Endodermal cell (in vitro differentiated cells): Measurements from ENCODE around the gene TGM3. TPM values are rescaled to one million over a fixed set of nuclear protein-coding genes. Genes with fewer than 3 reads are reported as not detected.

Source experiments
- DNase-seq: peaks from one replicate; pipeline ENCODE4 v3.0.0-alpha.2; 2017
- H3K27ac ChIP-seq: 2 replicates; pipeline ENCODE4 v1.5.1; 2013; ENCODE audit warnings: mild to moderate bottlenecking, low read depth, low read length, moderate library complexity
- H3K27me3 ChIP-seq: 2 replicates; pipeline ENCODE4 v1.6.1; 2013; ENCODE audit warnings: mild to moderate bottlenecking, low read length, moderate library complexity; ENCODE audit not compliant: insufficient read depth, control insufficient read depth, poor library complexity, severe bottlenecking
- H3K36me3 ChIP-seq: 2 replicates; pipeline ENCODE4 v1.7.0; 2013; ENCODE audit warnings: mild to moderate bottlenecking, low read length, moderate library complexity; ENCODE audit not compliant: control insufficient read depth, insufficient read depth
- H3K4me1 ChIP-seq: one replicate; pipeline ENCODE4 v1.7.0; 2013; ENCODE audit warnings: low read length; ENCODE audit not compliant: control insufficient read depth, insufficient read depth
- H3K4me3 ChIP-seq: 2 replicates; pipeline ENCODE4 v1.5.1; 2013; ENCODE audit warnings: mild to moderate bottlenecking, low read length, moderate library complexity
- H3K9ac ChIP-seq: 2 replicates; pipeline ENCODE4 v1.6.1; 2013; ENCODE audit warnings: mild to moderate bottlenecking, low read length, moderate library complexity; ENCODE audit not compliant: poor library complexity, severe bottlenecking; ENCODE audit errors: extremely low read depth
- H3K9me3 ChIP-seq: 2 replicates; pipeline ENCODE4 v1.6.1; 2013; ENCODE audit warnings: mild to moderate bottlenecking, low read length, moderate library complexity; ENCODE audit not compliant: control insufficient read depth
- H3K27ac Mint-ChIP-seq: 2 replicates; pipeline ENCODE4 v1.8.0; 2020; ENCODE audit warnings: mixed read lengths
- H3K27me3 Mint-ChIP-seq: 2 replicates; pipeline ENCODE4 v1.8.0; 2021; ENCODE audit warnings: mild to moderate bottlenecking, mixed read lengths; ENCODE audit not compliant: insufficient read depth
- H3K36me3 Mint-ChIP-seq: 2 replicates; pipeline ENCODE4 v1.8.0; 2020; ENCODE audit warnings: low read depth, mixed read lengths
- H3K4me1 Mint-ChIP-seq: 2 replicates; pipeline ENCODE4 v1.8.0; 2020; ENCODE audit warnings: mixed read lengths
- H3K4me3 Mint-ChIP-seq: 2 replicates; pipeline ENCODE4 v1.8.0; 2020; ENCODE audit warnings: mild to moderate bottlenecking, moderate library complexity, mixed read lengths
- H3K9me3 Mint-ChIP-seq: 2 replicates; pipeline ENCODE4 v1.8.0; 2020; ENCODE audit warnings: mild to moderate bottlenecking, mixed read lengths
- WGBS, 2 experiments: methylation state at CpG; one replicate each; pipeline versions ENCODE4 v1.1.5 to v1.1.7; 2013; ENCODE audit warnings: missing lambda C conversion rate in 2 of 2, mixed read lengths in 1 of 2; ENCODE audit not compliant: insufficient coverage in 1 of 2, insufficient read length in 1 of 2; 5-methylcytosine and 5-hydroxymethylcytosine counted together
- total RNA-seq, 2 donors: library from RNA; stranded (reverse); fragmentation: NEBNext Ultra II Directional in 1 of 2; extraction: Animal tissue kit (Norgen Biotek cat#: 25700) in 1 of 2; gene quantifications; 2 replicates in 1 of 2; 3 replicates in 1 of 2; pipeline ENCODE4 v1.2.1, GENCODE V29; 2021
- TF ChIP-seq, protein P1 (sequence below): fragments of 200-600 bp; sonication (generic); conservative IDR thresholded peaks from 2 replicates; pipeline ENCODE4 v1.5.0; 2021; ENCODE audit warnings: antibody characterized with exemption, mild to moderate bottlenecking

TGM3 gene
- total RNA-seq, 2 donors from 2014 or later: 0.29 to 0.38 TPM

DNA sequence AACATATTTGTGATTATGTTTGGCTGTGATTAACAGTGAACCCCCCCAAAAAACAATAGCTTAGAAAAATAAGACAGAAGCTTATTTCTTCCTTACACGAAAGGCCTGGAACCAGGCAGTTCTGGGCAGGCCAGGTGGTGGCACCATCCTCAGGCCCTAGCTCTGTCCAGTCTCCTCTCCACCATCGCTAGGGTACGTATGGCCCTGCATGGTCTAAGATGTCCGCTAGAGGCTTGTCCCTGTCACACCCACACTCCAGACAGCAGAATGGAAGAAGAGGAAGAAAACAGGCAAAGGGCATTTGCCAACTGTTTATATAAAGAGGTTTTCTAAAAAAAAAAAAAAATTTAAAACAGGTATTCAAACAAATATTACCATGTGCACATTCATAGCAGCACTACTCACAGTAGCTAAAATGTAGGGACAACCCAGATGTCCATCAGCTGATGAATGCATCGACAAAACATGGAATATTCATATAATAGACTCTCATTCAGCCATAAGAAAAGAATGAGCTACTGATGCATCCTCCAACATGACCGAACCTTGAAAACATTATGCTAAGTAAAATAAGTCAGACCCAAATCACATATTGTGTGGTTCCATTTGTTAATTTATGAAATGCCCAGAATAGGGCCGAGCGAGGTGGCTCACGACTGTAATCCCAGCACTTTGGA is 6.7 kb downstream of the TGM3 start:
- TF ChIP-seq, protein P1, sequence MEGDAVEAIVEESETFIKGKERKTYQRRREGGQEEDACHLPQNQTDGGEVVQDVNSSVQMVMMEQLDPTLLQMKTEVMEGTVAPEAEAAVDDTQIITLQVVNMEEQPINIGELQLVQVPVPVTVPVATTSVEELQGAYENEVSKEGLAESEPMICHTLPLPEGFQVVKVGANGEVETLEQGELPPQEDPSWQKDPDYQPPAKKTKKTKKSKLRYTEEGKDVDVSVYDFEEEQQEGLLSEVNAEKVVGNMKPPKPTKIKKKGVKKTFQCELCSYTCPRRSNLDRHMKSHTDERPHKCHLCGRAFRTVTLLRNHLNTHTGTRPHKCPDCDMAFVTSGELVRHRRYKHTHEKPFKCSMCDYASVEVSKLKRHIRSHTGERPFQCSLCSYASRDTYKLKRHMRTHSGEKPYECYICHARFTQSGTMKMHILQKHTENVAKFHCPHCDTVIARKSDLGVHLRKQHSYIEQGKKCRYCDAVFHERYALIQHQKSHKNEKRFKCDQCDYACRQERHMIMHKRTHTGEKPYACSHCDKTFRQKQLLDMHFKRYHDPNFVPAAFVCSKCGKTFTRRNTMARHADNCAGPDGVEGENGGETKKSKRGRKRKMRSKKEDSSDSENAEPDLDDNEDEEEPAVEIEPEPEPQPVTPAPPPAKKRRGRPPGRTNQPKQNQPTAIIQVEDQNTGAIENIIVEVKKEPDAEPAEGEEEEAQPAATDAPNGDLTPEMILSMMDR: peak; percentile 61

DNA sequence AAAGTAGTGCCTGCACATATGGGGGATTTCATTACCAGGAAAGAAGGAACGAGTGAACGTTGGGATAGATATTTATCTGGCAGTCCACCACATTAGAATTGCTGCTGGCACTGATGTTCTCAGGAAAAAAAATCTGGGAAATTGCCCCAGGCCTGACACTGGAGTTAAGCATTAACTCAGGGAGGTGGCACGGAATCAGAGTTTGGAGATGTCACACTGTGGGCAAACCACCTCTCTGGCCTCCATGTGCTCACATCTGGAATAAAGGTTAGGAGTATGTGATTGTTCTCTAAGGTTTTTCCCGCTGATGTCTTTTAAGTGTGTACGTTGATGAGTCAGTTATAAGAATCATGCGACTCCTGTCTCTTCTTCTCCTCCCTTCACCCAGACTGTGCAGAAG is 7.9 kb downstream of the TGM3 start:
- no peaks in the 10 kb centered on the region for H3K9me3 Mint-ChIP-seq
- H3K4me1 Mint-ChIP-seq: peaks cover 11% of the 10 kb centered on the region

More for the DNA sequence above, 6.7 kb downstream of the TGM3 start:
- Mint-ChIP-seq H3K4me3 (no peak overlapping the region), H3K4me1 (peaks cover 20% of the 10 kb centered on the region), H3K27ac (no peak overlapping the region), H3K27me3 (peaks cover 2% of the 10 kb centered on the region), H3K9me3 (no peaks in the 10 kb centered on the region), H3K36me3 (no peaks in the 10 kb centered on the region)
- H3K36me3 ChIP-seq: no peaks in the 10 kb centered on the region
- peak; percentile 64 for DNase-seq
- no peak overlapping the region for H3K27ac ChIP-seq
- H3K9me3 ChIP-seq: no peaks in the 10 kb centered on the region
- peaks cover 4% of the 10 kb centered on the region for H3K4me1 ChIP-seq
- H3K27me3 ChIP-seq: no peaks in the 10 kb centered on the region
- no peak overlapping the region for H3K9ac ChIP-seq
- WGBS, 2 experiments: 44 to 71% methylated on average over 5 to 8 of the region's 9 CpGs
- H3K4me3 ChIP-seq: no peak overlapping the region

DNA sequence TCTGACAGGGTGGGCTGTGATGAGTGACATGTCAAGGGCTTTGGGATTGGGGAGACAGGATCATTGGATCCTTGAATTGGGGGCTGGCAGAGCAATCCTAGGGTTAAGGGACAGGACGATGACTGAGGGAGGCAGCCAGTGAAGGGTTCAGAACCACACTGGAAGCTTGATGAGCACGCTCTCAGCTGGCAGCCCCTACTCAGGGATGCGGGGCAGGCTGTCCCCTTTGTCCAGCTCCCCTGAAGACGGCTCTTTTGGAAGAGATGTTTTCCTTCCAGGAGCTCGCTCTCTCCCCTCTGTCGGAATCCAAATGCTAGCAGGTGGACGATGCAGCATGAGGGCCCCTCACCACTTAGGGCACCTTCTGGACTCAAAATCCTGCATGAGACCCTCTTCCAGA is 8.4 kb downstream of the TGM3 start:
- H3K27me3 Mint-ChIP-seq: peaks cover 2% of the 10 kb centered on the region
- no peak for DNase-seq
- H3K4me3 Mint-ChIP-seq: no peak overlapping the region
- Histone ChIP-seq H3K9me3 (no peaks in the 10 kb centered on the region), H3K27me3 (no peaks in the 10 kb centered on the region), H3K27ac (no peak overlapping the region), H3K36me3 (no peaks in the 10 kb centered on the region), H3K9ac (no peak overlapping the region), H3K4me1 (no peaks in the 10 kb centered on the region), H3K4me3 (no peak overlapping the region)
- no peaks in the 10 kb centered on the region for H3K9me3 Mint-ChIP-seq
- TF ChIP-seq, protein P1: no peak
- 72 to 76% methylated on average over 5 to 7 of the region's 7 CpGs for WGBS, 2 experiments
- H3K4me1 Mint-ChIP-seq: peaks cover 9% of the 10 kb centered on the region
- H3K27ac Mint-ChIP-seq: no peak overlapping the region
- H3K36me3 Mint-ChIP-seq: no peaks in the 10 kb centered on the region

More for the DNA sequence above, 7.9 kb downstream of the TGM3 start:
- no peaks in the 10 kb centered on the region for H3K9me3 ChIP-seq
- H3K4me3 ChIP-seq: no peak overlapping the region
- Mint-ChIP-seq H3K27me3 (peaks cover 2% of the 10 kb centered on the region), H3K4me3 (no peak overlapping the region), H3K36me3 (no peaks in the 10 kb centered on the region), H3K27ac (no peak overlapping the region)
- no peaks in the 10 kb centered on the region for H3K4me1 ChIP-seq
- no peak overlapping the region for H3K27ac ChIP-seq
- H3K9ac ChIP-seq: no peak overlapping the region
- no peaks in the 10 kb centered on the region for H3K36me3 ChIP-seq
- TF ChIP-seq, protein P1: no peak
- DNase-seq: no peak
- no peaks in the 10 kb centered on the region for H3K27me3 ChIP-seq
- WGBS, 2 experiments: 93% methylated on average over 2 to 6 of the region's 6 CpGs
